SU-DHL-6 (cell line): ENCODE data around the gene THY1.

Source experiments
- CTCF ChIP-seq: fragments of 200-600 bp; sonication (generic); IDR thresholded peaks from one replicate; pipeline ENCODE4 v1.5.1; 2017; ENCODE audit warnings: antibody characterized with exemption, mild to moderate bottlenecking, low read length, moderate library complexity; ENCODE audit not compliant: insufficient read depth, poor library complexity, severe bottlenecking
- EZH2phosphoT487 ChIP-seq: fragments of 200-600 bp; sonication (generic), shearing (Covaris generic); conservative IDR thresholded peaks from 2 replicates; pipeline ENCODE4 v1.6.1; 2018; ENCODE audit warnings: mild to moderate bottlenecking, antibody characterized with exemption, low read length, moderate library complexity, mixed read lengths

DNA sequence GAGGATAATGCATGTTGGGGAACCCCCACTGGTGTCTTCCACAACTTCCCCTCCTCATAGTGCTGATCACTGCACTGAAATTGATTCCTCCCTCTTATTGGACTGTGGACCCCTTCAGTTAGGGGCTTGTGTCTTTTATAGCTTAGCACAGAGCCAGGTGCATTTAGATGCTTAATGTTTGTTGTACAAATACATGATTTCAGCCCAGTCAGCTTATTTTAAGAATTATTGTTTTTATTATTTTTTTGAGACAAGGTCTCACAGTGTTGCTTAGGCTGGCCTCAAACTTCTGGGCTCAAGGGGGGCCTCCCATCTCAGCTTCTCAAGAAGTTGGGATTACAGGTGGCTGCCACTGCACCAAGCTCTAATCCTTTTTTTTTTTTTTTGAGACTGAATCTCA, 8.2 kb downstream of the THY1 start:
- TF ChIP-seq CTCF (no peak), EZH2phosphoT487 (no peak)
